Mesenchymal stem cell (in vitro differentiated cells and primary cell): ENCODE data around the gene ARHGAP9.

Experiments used
- DNase-seq: peaks from one replicate; pipeline ENCODE4 v3.0.0-alpha.2; 2013
- H2AFZ ChIP-seq: one replicate; pipeline ENCODE4 v1.6.1; 2013; ENCODE audit warnings: low read depth, mild to moderate bottlenecking, control low read depth, inconsistent platforms, low read length, moderate library complexity
- H2AK5ac ChIP-seq: 2 replicates; pipeline ENCODE4 v1.6.1; 2013; ENCODE audit warnings: low read length, moderate library complexity, mild to moderate bottlenecking, inconsistent platforms; ENCODE audit not compliant: severe bottlenecking
- H2BK120ac ChIP-seq: one replicate; pipeline ENCODE4 v1.6.1; 2013; ENCODE audit warnings: low read depth, mild to moderate bottlenecking, inconsistent platforms, low read length, moderate library complexity
- H2BK12ac ChIP-seq, 2 experiments: one replicate each; pipeline ENCODE4 v1.6.1; 2013; ENCODE audit warnings: inconsistent platforms in 2 of 2, low read length in 2 of 2, mild to moderate bottlenecking in 2 of 2, moderate library complexity in 2 of 2, control low read depth in 1 of 2
- H2BK15ac ChIP-seq: one replicate; pipeline ENCODE4 v1.6.1; 2013; ENCODE audit warnings: mild to moderate bottlenecking, low read depth, inconsistent platforms; ENCODE audit not compliant: poor library complexity, severe bottlenecking
- H2BK5ac ChIP-seq: 2 replicates; pipeline ENCODE4 v1.6.1; 2013; ENCODE audit warnings: low read depth, mild to moderate bottlenecking, low read length, control low read depth, inconsistent platforms; ENCODE audit not compliant: poor library complexity, severe bottlenecking
- H3K14ac ChIP-seq, 2 experiments: one replicate each; pipeline ENCODE4 v1.6.1; 2013; ENCODE audit warnings: inconsistent platforms in 2 of 2, low read length in 2 of 2, control low read depth in 1 of 2, mild to moderate bottlenecking in 1 of 2, moderate library complexity in 1 of 2
- H3K18ac ChIP-seq, 2 experiments: one replicate each; pipeline ENCODE4 v1.6.1; 2013; ENCODE audit warnings: inconsistent platforms in 2 of 2, low read length in 2 of 2, control low read depth in 1 of 2, low read depth in 1 of 2, mild to moderate bottlenecking in 1 of 2
- H3K23ac ChIP-seq, 2 experiments: one replicate each; pipeline ENCODE4 v1.6.1; 2013; ENCODE audit warnings: inconsistent platforms in 2 of 2, low read length in 2 of 2, mild to moderate bottlenecking in 2 of 2, moderate library complexity in 2 of 2, control low read depth in 1 of 2
- H3K27ac ChIP-seq: 2 replicates; pipeline ENCODE4 v1.5.1; 2013; ENCODE audit warnings: mild to moderate bottlenecking, moderate library complexity, low read length, control low read depth, inconsistent platforms; ENCODE audit not compliant: poor library complexity, severe bottlenecking
- H3K27me3 ChIP-seq, 2 experiments: 2 replicates each; pipeline versions ENCODE4 v1.6.1 to v1.7.0; 2013; ENCODE audit warnings: low read length in 2 of 2, mild to moderate bottlenecking in 2 of 2, moderate library complexity in 2 of 2, control low read depth in 1 of 2, inconsistent platforms in 1 of 2; ENCODE audit not compliant: control insufficient read depth in 1 of 2, insufficient read depth in 1 of 2
- H3K36me3 ChIP-seq, 2 experiments: 2 replicates each; pipeline versions ENCODE4 v1.6.1 to v1.7.0; 2013; ENCODE audit warnings: low read length in 2 of 2, control low read depth in 1 of 2, inconsistent platforms in 1 of 2, low read depth in 1 of 2, mild to moderate bottlenecking in 1 of 2; ENCODE audit not compliant: insufficient read depth in 2 of 2, control insufficient read depth in 1 of 2
- H3K4ac ChIP-seq, 2 experiments: one replicate each; pipeline ENCODE4 v1.6.1; 2013; ENCODE audit warnings: inconsistent platforms in 2 of 2, low read length in 2 of 2, mild to moderate bottlenecking in 2 of 2, moderate library complexity in 2 of 2, control low read depth in 1 of 2, low read depth in 1 of 2
- H3K4me1 ChIP-seq: 2 replicates; pipeline ENCODE4 v1.6.1; 2013; ENCODE audit warnings: low read depth, low read length, control low read depth; ENCODE audit not compliant: control insufficient read depth, insufficient read depth
- H3K4me2 ChIP-seq: 2 replicates; pipeline ENCODE4 v1.6.1; 2013; ENCODE audit warnings: low read length, mild to moderate bottlenecking, inconsistent platforms; ENCODE audit not compliant: poor library complexity, severe bottlenecking
- H3K4me3 ChIP-seq, 2 experiments: 2 replicates each; pipeline versions ENCODE4 v1.5.1 to v1.7.0; 2013; ENCODE audit warnings: low read length in 2 of 2, mild to moderate bottlenecking in 2 of 2, control low read depth in 1 of 2, low read depth in 1 of 2; ENCODE audit not compliant: insufficient read depth in 1 of 2
- H3K79me1 ChIP-seq: replicated peaks from 2 replicates; pipeline ENCODE4 v1.6.1; 2013; ENCODE audit warnings: mild to moderate bottlenecking, control low read depth, low read length, inconsistent platforms; ENCODE audit not compliant: poor library complexity, severe bottlenecking
- H3K9ac ChIP-seq: 2 replicates; pipeline ENCODE4 v1.7.0; 2013; ENCODE audit warnings: mild to moderate bottlenecking, low read length, moderate library complexity
- H3K9me3 ChIP-seq: 2 replicates; pipeline ENCODE4 v1.7.0; 2013; ENCODE audit warnings: mild to moderate bottlenecking, low read length; ENCODE audit not compliant: control insufficient read depth
- H4K8ac ChIP-seq: one replicate; pipeline ENCODE4 v1.6.1; 2013; ENCODE audit warnings: inconsistent platforms, mild to moderate bottlenecking, low read length, moderate library complexity
- H4K91ac ChIP-seq: one replicate; pipeline ENCODE4 v1.6.1; 2013; ENCODE audit warnings: mild to moderate bottlenecking, low read length, inconsistent platforms
- WGBS: methylation state at CpG from one replicate; pipeline ENCODE4 v1.1.7; 2013; ENCODE audit warnings: mixed read lengths; 5-methylcytosine and 5-hydroxymethylcytosine counted together

ARHGAP9 gene

DNA sequence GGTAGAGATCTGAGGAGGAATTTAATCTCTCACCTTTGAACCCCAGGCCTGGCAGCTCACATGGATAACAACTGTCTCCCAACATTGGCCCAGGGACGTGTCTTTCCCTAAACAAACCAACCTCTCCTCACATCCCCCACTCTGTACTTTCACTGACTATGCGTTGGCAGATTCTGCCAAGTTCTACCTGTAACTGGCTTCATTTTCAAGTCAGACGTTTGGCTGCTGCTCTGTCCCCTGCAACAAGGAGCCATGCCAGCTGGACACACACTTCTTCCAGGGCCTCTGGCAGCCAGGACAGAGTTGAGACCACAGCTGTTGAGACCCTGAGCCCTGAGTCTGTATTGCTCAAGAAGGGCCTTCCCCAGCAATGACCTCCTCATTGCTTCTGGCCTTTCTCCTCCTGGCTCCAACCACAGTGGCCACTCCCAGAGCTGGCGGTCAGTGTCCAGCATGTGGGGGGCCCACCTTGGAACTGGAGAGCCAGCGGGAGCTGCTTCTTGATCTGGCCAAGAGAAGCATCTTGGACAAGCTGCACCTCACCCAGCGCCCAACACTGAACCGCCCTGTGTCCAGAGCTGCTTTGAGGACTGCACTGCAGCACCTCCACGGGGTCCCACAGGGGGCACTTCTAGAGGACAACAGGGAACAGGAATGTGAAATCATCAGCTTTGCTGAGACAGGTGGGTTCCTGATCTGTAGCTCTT lies 45.0 kb downstream of the ARHGAP9 start, which contains the start of gene INHBC:
INHBC (plus strand) TSS at position 268 of the 707 bp plus-strand sequence; CDS start at position 371, 103 bp downstream.
- H2BK5ac ChIP-seq, result no peak within 1 kb of the TSS
- H3K79me1 ChIP-seq, result no peaks in the 10 kb centered on the region
- H4K8ac ChIP-seq, result no peak within 1 kb of the TSS
- no peak within 1 kb of the TSS for H2BK15ac ChIP-seq
- no peak within 1 kb of the TSS for H3K9ac ChIP-seq
- no peak within 1 kb of the TSS for H3K18ac ChIP-seq
- no peaks in the 10 kb centered on the region for H3K9me3 ChIP-seq
- no peak within 1 kb of the TSS for H2BK12ac ChIP-seq
- WGBS, result 84% methylated on average over 8 of the region's 8 CpGs
- no peak within 1 kb of the TSS for H2BK120ac ChIP-seq
- no peak within 1 kb of the TSS for H3K27ac ChIP-seq
- H3K27me3 ChIP-seq, result no peaks in the 10 kb centered on the region
- no peak within 1 kb of the TSS for H3K4ac ChIP-seq
- H3K4me2 ChIP-seq, result no peak within 1 kb of the TSS
- H4K91ac ChIP-seq, result no peak within 1 kb of the TSS
- H3K23ac ChIP-seq, result no peak within 1 kb of the TSS
- H2AFZ ChIP-seq, result no peak within 1 kb of the TSS
- DNase-seq, result peak; percentile 56
- H3K14ac ChIP-seq, result no peak within 1 kb of the TSS
- no peak within 1 kb of the TSS for H3K4me3 ChIP-seq
- no peaks in the 10 kb centered on the region for H3K4me1 ChIP-seq
- no peaks in the 10 kb centered on the region for H3K36me3 ChIP-seq
- H2AK5ac ChIP-seq, result no peak within 1 kb of the TSS

DNA sequence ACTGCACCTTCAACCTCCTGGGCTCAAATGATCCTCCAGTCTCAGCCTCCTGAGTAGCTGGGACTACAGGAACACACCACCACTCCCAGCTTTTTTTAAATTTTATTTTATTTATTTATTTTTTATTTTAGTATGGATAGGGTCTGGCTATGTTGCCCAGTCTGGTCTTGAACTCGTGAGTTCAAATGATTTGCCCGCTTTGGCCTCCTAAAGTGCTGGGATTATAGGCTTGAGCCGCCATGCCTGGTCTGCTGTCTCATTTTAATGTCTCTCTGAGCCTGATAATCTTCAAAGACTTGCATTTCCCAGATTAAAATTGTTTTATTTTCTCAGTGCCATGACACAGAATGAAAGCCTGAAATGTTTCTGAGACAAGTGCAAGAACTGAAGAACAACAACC lies 46.3 kb downstream of the ARHGAP9 start:
- Histone ChIP-seq H3K4me3 (no peak overlapping the region), H3K4me2 (no peak overlapping the region), H3K14ac (no peak overlapping the region), H2BK120ac (no peak overlapping the region), H4K91ac (no peak overlapping the region), H2BK5ac (no peak overlapping the region), H3K18ac (no peak overlapping the region), H3K4ac (no peak overlapping the region), H2AK5ac (no peak overlapping the region), H3K27me3 (no peaks in the 10 kb centered on the region), H3K9ac (no peak overlapping the region), H3K23ac (no peak overlapping the region), H2BK15ac (no peak overlapping the region), H2BK12ac (no peak overlapping the region), H3K9me3 (no peaks in the 10 kb centered on the region), H2AFZ (no peak overlapping the region), H3K27ac (no peak overlapping the region), H4K8ac (no peak overlapping the region), H3K79me1 (peaks cover 1% of the 10 kb centered on the region), H3K36me3 (no peaks in the 10 kb centered on the region), H3K4me1 (peaks cover 3% of the 10 kb centered on the region)
- no peak for DNase-seq
- 60% methylated on average over 3 of the region's 3 CpGs for WGBS

DNA sequence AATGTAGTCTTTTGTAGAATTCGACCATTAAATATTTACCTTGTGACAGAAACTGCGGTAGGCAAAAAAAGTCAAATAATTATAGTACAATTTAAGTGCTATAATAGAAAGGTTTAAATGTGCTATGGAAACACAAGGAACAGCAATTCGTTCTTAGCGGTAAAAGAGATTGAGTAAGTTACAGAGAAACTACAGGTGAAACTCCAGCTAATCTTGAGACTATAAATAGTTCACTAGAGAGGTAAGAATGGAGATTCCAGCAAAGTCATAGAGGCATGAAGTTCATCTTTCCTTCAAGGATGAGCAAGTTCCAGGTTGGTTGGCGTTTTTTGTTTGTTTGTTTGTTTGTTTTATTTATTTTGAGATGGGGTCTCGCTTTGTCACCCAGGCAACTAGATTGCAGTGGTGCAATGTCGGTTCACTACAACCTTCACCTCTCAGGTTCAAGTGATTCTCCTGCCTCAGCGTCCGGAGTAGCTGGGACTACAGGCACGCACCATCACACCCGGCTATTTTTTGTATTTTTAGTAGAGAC lies 47.9 kb downstream of the ARHGAP9 start:
- no peaks in the 10 kb centered on the region for H3K36me3 ChIP-seq
- H4K8ac ChIP-seq, result no peak overlapping the region
- no peak overlapping the region for H2BK15ac ChIP-seq
- H2BK120ac ChIP-seq, result no peak overlapping the region
- no peak overlapping the region for H3K14ac ChIP-seq
- no peak overlapping the region for H2BK12ac ChIP-seq
- H3K23ac ChIP-seq, result no peak overlapping the region
- no peak for DNase-seq
- H3K9ac ChIP-seq, result peak overlapping the region; percentile 92
- peak overlapping the region in 1 of 2 experiments; percentile 76 for H3K4me3 ChIP-seq
- H3K27me3 ChIP-seq, result no peaks in the 10 kb centered on the region
- no peak overlapping the region for H3K4ac ChIP-seq
- WGBS, result 98% methylated on average over 9 of the region's 11 CpGs
- H2BK5ac ChIP-seq, result no peak overlapping the region
- H3K4me1 ChIP-seq, result peaks cover 4% of the 10 kb centered on the region
- no peak overlapping the region for H3K27ac ChIP-seq
- no peak overlapping the region for H3K18ac ChIP-seq
- no peak overlapping the region for H2AK5ac ChIP-seq
- H3K79me1 ChIP-seq, result peaks cover 3% of the 10 kb centered on the region
- no peak overlapping the region for H2AFZ ChIP-seq
- H4K91ac ChIP-seq, result no peak overlapping the region
- no peaks in the 10 kb centered on the region for H3K9me3 ChIP-seq
- no peak overlapping the region for H3K4me2 ChIP-seq

DNA sequence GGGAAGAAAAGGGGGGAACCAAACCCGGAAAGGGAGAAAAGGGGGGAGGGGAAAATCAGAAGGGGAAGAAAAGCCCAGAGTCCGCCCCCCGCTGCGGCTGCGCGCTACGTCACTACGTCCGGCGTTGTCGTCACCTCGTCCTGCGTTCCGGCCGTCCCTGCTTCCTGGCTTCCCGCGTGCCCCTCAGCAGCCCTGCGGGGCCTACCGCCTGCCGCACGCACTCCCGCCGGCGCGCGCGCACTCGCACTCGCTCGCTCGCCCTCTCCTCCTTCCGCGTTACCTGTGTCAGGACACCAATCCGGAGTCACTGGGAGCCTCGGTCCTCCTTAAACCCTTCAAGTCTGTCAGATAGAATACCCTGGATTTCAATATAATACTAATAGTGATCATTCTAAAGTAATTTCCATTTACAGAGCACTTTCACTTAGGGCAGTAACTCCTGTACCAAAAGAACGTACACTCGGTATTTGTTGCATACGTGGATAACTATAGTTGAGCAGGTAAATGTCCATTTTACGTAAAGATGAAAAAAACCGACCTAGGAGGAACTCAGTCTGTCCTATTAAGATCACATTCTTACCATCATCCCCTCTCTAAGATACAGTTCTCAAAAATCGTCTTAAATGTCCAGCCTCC lies 48.6 kb downstream of the ARHGAP9 start, which contains the start of gene R3HDM2:
R3HDM2 (minus strand) TSS at position 113 of the 636 bp plus-strand sequence. CDS start 120,615 bp downstream, outside the sequence.
- Histone ChIP-seq H3K23ac (no peak within 1 kb of the TSS), H3K14ac (peak within 1 kb of the TSS; percentile 36 to 90), H2BK15ac (peak within 1 kb of the TSS; percentile 83), H2BK12ac (no peak within 1 kb of the TSS), H3K36me3 (no peaks in the 10 kb centered on the region), H2BK5ac (no peak within 1 kb of the TSS), H3K9ac (peak within 1 kb of the TSS; percentile 92), H3K4ac (peak within 1 kb of the TSS in 1 of 2 experiments; percentile 82), H2AK5ac (no peak within 1 kb of the TSS), H4K8ac (peak within 1 kb of the TSS; percentile 78), H3K27me3 (no peaks in the 10 kb centered on the region), H3K9me3 (no peaks in the 10 kb centered on the region), H3K18ac (peak within 1 kb of the TSS; percentile 86 to 91), H3K27ac (peak within 1 kb of the TSS; percentile 78), H2BK120ac (peak within 1 kb of the TSS; percentile 95), H3K4me2 (peak within 1 kb of the TSS; percentile 81), H3K4me3 (peak within 1 kb of the TSS; percentile 75 to 88), H3K79me1 (peaks cover 3% of the 10 kb centered on the region), H4K91ac (peak within 1 kb of the TSS; percentile 50), H2AFZ (no peak within 1 kb of the TSS), H3K4me1 (peaks cover 4% of the 10 kb centered on the region)
- peak; percentile 96 for DNase-seq
- 13% methylated on average over 30 of the region's 41 CpGs for WGBS
